GM19397 (cell line): ENCODE data around the gene NIFK.
"Not testable (repeated sequence)": the region's sequence is repeated elsewhere in the genome, so short reads cannot be mapped to it uniquely, and the experiment has no call there.

Experiments used
- ATAC-seq: cut with Tn5 transposase; IDR thresholded peaks from one replicate; pipeline ENCODE4 v1.9.1; 2021; ENCODE audit warnings: mild to moderate bottlenecking, moderate library complexity; ENCODE audit not compliant: unreplicated experiment

Gene NIFK

GRCh38 chr2:121697108-121697631 is 39.5 kb downstream of the NIFK start:
- no peak for ATAC-seq

- no peak for ATAC-seq
These were observed 40.2 kb downstream of the NIFK start for GRCh38 chr2:121696410-121696930.

GRCh38 chr2:121695171-121695451 is 41.6 kb downstream of the NIFK start:
- ATAC-seq = no peak

- no peak for ATAC-seq
These were observed 42.1 kb downstream of the NIFK start for GRCh38 chr2:121694398-121695170.

GRCh38 chr2:121690572-121690971 is 46.1 kb downstream of the NIFK start:
- ATAC-seq = not testable (repeated sequence)

GRCh38 chr2:121690095-121690494 is 46.6 kb downstream of the NIFK start:
- no peak for ATAC-seq

GRCh38 chr2:121689356-121689755 is 47.3 kb downstream of the NIFK start:
- ATAC-seq = no peak

- ATAC-seq = no peak
These were observed 47.9 kb downstream of the NIFK start for GRCh38 chr2:121688820-121689219.

GRCh38 chr2:121686902-121687301 is 49.8 kb downstream of the NIFK start:
- no peak for ATAC-seq

- no peak for ATAC-seq
These were observed 50.5 kb downstream of the NIFK start for GRCh38 chr2:121686218-121686617.

GRCh38 chr2:121682396-121683298 is 54.0 kb downstream of the NIFK start:
- no peak for ATAC-seq

GRCh38 chr2:121677855-121678254 is 58.8 kb downstream of the NIFK start:
- no peak for ATAC-seq
